Memory B cell (primary cell): Measurements from ENCODE around the gene GALNT14.
A peak's percentile ranks its signal among the peaks of the same experiment; 100 is the strongest.

ENCODE experiments used
- ATAC-seq: fragments of 150-1000 bp; cut with Tn5 transposase; 2 replicates; pipeline ENCODE4 v1.10.0; 2021; ENCODE audit warnings: low read depth, mild to moderate bottlenecking, moderate library complexity
- DNase-seq, 2 donors: peaks; one replicate each; pipeline ENCODE4 v3.0.0; 2022; ENCODE audit warnings: low spot score in 2 of 2
- H3K27ac Mint-ChIP-seq: one replicate; pipeline ENCODE4 v1.8.0; 2022; ENCODE audit warnings: mild to moderate bottlenecking, moderate library complexity, mixed read lengths
- H3K27me3 Mint-ChIP-seq: one replicate; pipeline ENCODE4 v1.8.0; 2022; ENCODE audit warnings: mixed read lengths
- H3K36me3 Mint-ChIP-seq: one replicate; pipeline ENCODE4 v1.8.0; 2022; ENCODE audit warnings: mild to moderate bottlenecking, mixed read lengths
- H3K4me1 Mint-ChIP-seq: one replicate; pipeline ENCODE4 v1.8.0; 2022; ENCODE audit warnings: mixed read lengths
- H3K4me3 Mint-ChIP-seq: one replicate; pipeline ENCODE4 v1.8.0; 2022; ENCODE audit warnings: mild to moderate bottlenecking, moderate library complexity, mixed read lengths
- H3K9me3 Mint-ChIP-seq: one replicate; pipeline ENCODE4 v1.8.0; 2022; ENCODE audit warnings: mixed read lengths

The GALNT14 gene

DNA sequence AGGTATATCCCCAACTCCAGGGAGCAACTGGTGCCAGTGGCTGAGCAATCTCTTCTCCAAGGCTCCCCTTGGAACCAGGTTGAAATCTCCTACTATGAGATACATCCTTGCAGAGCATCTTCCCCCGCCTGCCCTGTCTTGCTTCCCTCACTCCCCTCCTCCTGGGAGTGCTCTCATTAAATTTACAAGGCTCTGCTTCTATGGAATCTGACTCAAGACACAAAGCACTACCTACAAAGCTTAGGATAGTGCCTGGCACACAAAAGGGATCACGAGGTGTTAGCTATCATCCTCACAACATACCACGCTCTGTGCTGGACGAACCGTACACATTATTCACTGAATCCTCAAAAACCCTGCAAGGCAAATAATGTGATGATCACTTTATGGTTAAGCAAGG, 121.6 kb downstream of the GALNT14 start:
- no peak for ATAC-seq
- Mint-ChIP-seq H3K27ac (no peak overlapping the region), H3K4me1 (peaks cover 8% of the 10 kb centered on the region), H3K36me3 (no peaks in the 10 kb centered on the region), H3K4me3 (no peak overlapping the region), H3K27me3 (no peaks in the 10 kb centered on the region), H3K9me3 (no peaks in the 10 kb centered on the region)
- DNase-seq = no peak

DNA sequence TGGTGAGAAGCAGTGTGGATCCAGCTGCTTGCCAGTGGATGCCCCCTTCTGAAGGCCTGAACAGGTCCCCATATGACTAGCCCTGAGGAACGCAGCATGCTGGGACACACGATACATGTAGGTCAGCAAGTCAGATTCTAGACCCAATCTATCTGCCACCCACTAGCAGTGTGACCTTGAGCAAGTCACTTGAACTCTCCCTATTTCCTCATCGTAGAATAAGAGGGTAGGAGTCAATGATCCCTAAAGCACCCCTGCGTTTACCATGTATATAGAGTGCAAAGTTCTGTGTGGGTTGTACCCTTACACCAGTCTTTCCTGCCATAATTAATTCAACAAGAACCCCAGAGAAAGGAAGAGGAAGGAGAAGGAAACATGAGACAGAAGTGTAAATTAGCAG, 123.7 kb downstream of the GALNT14 start:
- Mint-ChIP-seq H3K27me3 (peaks cover 6% of the 10 kb centered on the region), H3K4me3 (no peak overlapping the region), H3K9me3 (no peaks in the 10 kb centered on the region), H3K4me1 (peaks cover 8% of the 10 kb centered on the region), H3K27ac (no peak overlapping the region), H3K36me3 (no peaks in the 10 kb centered on the region)
- ATAC-seq = no peak
- no peak for DNase-seq

DNA sequence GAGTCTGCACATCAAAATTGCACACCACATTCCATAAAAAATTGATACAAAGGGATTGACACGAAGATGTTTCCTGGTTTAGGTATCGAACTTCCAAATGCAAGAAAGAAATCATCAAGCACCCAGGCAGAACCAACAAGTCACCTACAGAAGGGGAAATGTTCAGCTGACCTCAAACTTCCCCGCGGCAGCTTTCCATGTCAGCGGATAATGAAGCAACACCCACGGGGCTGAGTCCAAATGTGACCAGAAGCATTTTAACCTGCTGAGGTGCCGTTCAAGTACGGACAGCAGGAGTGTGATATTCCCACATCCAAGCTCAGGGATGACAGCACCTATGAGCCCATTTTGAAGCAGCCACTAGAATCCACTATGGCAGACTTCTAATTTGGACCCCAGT, 124.9 kb downstream of the GALNT14 start:
- Mint-ChIP-seq H3K27me3 (peaks cover 6% of the 10 kb centered on the region), H3K36me3 (no peaks in the 10 kb centered on the region)
- DNase-seq = no peak

GRCh38 chr2:31012406-31012805, 125.8 kb downstream of the GALNT14 start:
- Mint-ChIP-seq H3K4me3 (no peak overlapping the region), H3K36me3 (no peaks in the 10 kb centered on the region), H3K4me1 (peaks cover 4% of the 10 kb centered on the region), H3K9me3 (no peaks in the 10 kb centered on the region), H3K27ac (no peak overlapping the region), H3K27me3 (peaks cover 6% of the 10 kb centered on the region)
- ATAC-seq (no peak), DNase-seq (no peak)

More for the DNA sequence above, 124.9 kb downstream of the GALNT14 start:
- Mint-ChIP-seq H3K4me1 (peaks cover 6% of the 10 kb centered on the region), H3K9me3 (no peaks in the 10 kb centered on the region), H3K27ac (no peak overlapping the region), H3K4me3 (no peak overlapping the region)
- no peak for ATAC-seq

- no peaks in the 10 kb centered on the region for H3K36me3 Mint-ChIP-seq
- DNase-seq (no peak), ATAC-seq (no peak)
- H3K9me3 Mint-ChIP-seq = no peaks in the 10 kb centered on the region
- H3K4me3 Mint-ChIP-seq = no peak overlapping the region
- H3K27me3 Mint-ChIP-seq = peaks cover 6% of the 10 kb centered on the region
- no peak overlapping the region for H3K27ac Mint-ChIP-seq
- H3K4me1 Mint-ChIP-seq = peaks cover 4% of the 10 kb centered on the region
Observed at GRCh38 chr2:31011587-31011986, 126.7 kb downstream of the GALNT14 start.

GRCh38 chr2:31008561-31009114, 129.6 kb downstream of the GALNT14 start:
- Mint-ChIP-seq H3K9me3 (no peaks in the 10 kb centered on the region), H3K4me3 (no peak overlapping the region), H3K27me3 (peaks cover 6% of the 10 kb centered on the region), H3K4me1 (peaks cover 4% of the 10 kb centered on the region), H3K27ac (no peak overlapping the region), H3K36me3 (no peaks in the 10 kb centered on the region)
- ATAC-seq (no peak), DNase-seq (no peak)

GRCh38 chr2:31004257-31004656, 134.0 kb downstream of the GALNT14 start:
- ATAC-seq = no peak
- peak overlapping the region; percentile 83 for H3K27ac Mint-ChIP-seq
- no peak overlapping the region for H3K4me3 Mint-ChIP-seq
- H3K9me3 Mint-ChIP-seq = no peaks in the 10 kb centered on the region
- no peaks in the 10 kb centered on the region for H3K4me1 Mint-ChIP-seq
- no peak for DNase-seq
- no peaks in the 10 kb centered on the region for H3K27me3 Mint-ChIP-seq
- H3K36me3 Mint-ChIP-seq = no peaks in the 10 kb centered on the region

DNA sequence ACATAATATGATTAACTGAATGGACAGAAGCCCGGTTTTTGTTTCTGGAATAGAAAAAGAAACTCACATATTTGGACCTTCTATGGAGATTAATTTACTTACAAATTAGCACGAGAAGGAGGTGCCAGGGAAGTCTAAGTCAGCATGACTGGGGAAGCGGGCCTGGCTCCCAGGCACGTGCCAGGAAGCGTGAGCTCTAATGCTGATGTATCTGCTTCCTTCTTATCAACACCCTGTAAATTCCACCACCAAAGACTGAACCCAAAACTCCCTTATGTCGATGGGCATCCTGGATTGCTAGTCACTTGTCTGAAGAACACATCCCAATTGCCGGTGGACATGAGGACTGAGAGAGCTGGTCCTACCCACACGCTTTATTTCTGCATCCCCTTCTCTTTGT, 134.5 kb downstream of the GALNT14 start:
- no peaks in the 10 kb centered on the region for H3K27me3 Mint-ChIP-seq
- no peaks in the 10 kb centered on the region for H3K36me3 Mint-ChIP-seq
- H3K9me3 Mint-ChIP-seq = no peaks in the 10 kb centered on the region
- no peak for ATAC-seq
- H3K4me3 Mint-ChIP-seq = no peak overlapping the region
- peak overlapping the region; percentile 83 for H3K27ac Mint-ChIP-seq
- no peaks in the 10 kb centered on the region for H3K4me1 Mint-ChIP-seq
- DNase-seq = no peak

DNA sequence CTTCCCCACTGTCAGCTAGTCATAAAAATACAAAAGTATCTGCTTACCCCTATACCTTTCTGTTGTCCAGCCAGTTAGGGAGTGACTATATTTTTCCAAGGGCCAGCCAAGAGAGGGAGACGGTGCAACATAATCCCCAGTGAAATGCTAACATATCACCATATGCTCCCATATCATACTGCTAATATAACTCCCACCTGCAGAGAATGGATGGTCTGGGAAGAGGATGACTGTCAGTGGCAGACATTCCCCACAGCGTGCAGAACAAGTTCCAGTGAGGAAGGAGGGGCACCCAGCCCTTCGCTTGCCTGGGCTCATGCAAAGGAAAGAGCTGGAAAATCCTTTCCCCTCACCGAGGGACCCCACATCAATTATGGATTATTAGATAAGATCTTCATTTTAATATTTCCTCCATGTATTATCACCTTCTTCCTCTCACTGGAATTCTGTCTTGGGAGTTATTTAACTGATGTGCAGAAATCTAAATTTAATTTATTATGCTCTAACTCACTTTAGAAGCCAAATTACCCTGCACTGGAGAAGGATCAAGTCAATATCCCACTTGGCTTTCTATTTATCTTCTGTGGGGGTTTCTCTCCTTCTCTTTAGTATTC, 135.6 kb downstream of the GALNT14 start:
- H3K27ac Mint-ChIP-seq = no peak overlapping the region
- no peaks in the 10 kb centered on the region for H3K36me3 Mint-ChIP-seq
- H3K4me1 Mint-ChIP-seq = no peaks in the 10 kb centered on the region
- H3K27me3 Mint-ChIP-seq = no peaks in the 10 kb centered on the region
- no peak overlapping the region for H3K4me3 Mint-ChIP-seq
- no peak for DNase-seq
- H3K9me3 Mint-ChIP-seq = no peaks in the 10 kb centered on the region
- no peak for ATAC-seq

- H3K27ac Mint-ChIP-seq = no peak overlapping the region
- DNase-seq (no peak), ATAC-seq (no peak)
- H3K27me3 Mint-ChIP-seq = no peaks in the 10 kb centered on the region
- no peak overlapping the region for H3K4me3 Mint-ChIP-seq
- no peaks in the 10 kb centered on the region for H3K4me1 Mint-ChIP-seq
- no peaks in the 10 kb centered on the region for H3K9me3 Mint-ChIP-seq
- H3K36me3 Mint-ChIP-seq = no peaks in the 10 kb centered on the region
Observed at GRCh38 chr2:31000970-31001369, 137.3 kb downstream of the GALNT14 start.

DNA sequence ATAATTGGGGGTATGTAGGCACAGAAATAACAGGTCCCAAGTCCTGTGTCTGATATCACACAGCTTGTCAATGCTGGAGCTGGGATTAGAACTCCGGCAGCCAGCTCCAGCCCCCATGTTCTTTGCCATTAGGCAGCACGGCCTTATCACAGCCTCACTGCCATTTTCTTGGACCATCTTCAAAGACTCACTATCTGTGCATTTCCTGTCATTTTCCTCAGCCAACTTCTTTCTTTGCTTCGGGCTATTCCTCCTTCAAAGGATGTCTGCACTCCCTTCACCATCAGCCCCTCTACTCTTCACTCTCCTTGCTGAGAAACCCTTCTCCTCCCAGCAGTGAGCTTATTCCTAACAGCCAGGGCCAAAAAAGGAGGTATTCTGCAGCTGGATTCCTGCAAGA, 139.6 kb downstream of the GALNT14 start:
- no peaks in the 10 kb centered on the region for H3K27me3 Mint-ChIP-seq
- no peaks in the 10 kb centered on the region for H3K36me3 Mint-ChIP-seq
- no peaks in the 10 kb centered on the region for H3K4me1 Mint-ChIP-seq
- no peak overlapping the region for H3K27ac Mint-ChIP-seq
- DNase-seq (no peak), ATAC-seq (no peak)
- no peak overlapping the region for H3K4me3 Mint-ChIP-seq
- no peaks in the 10 kb centered on the region for H3K9me3 Mint-ChIP-seq

DNA sequence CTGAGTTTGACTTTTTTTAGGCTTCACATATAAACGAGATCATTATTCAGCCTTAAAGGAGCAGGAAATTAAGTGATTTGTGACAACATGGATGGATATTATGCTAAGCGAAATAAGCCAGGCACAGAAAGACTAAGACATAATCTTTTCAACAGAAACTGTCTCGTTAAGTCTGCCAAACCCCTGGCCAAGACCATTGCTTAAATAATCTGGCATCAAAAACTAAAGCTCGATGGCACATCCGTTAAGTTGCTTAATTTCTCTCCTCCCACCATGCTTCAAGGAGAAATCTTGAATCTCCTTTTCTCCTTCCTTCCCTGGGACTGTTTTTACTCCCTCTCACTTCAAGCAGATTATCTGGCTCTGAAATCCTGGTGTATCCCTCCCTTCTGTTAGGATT, 140.3 kb downstream of the GALNT14 start:
- Mint-ChIP-seq H3K27ac (no peak overlapping the region), H3K9me3 (no peaks in the 10 kb centered on the region), H3K4me3 (no peak overlapping the region), H3K27me3 (no peaks in the 10 kb centered on the region), H3K36me3 (no peaks in the 10 kb centered on the region), H3K4me1 (no peaks in the 10 kb centered on the region)
- ATAC-seq = no peak
- DNase-seq = no peak

GRCh38 chr2:30994227-30995056, 143.8 kb downstream of the GALNT14 start:
- no peak overlapping the region for H3K4me3 Mint-ChIP-seq
- no peaks in the 10 kb centered on the region for H3K4me1 Mint-ChIP-seq
- DNase-seq = no peak
- no peak overlapping the region for H3K27ac Mint-ChIP-seq
- ATAC-seq = no peak
- no peaks in the 10 kb centered on the region for H3K9me3 Mint-ChIP-seq
- H3K36me3 Mint-ChIP-seq = no peaks in the 10 kb centered on the region
- no peaks in the 10 kb centered on the region for H3K27me3 Mint-ChIP-seq

DNA sequence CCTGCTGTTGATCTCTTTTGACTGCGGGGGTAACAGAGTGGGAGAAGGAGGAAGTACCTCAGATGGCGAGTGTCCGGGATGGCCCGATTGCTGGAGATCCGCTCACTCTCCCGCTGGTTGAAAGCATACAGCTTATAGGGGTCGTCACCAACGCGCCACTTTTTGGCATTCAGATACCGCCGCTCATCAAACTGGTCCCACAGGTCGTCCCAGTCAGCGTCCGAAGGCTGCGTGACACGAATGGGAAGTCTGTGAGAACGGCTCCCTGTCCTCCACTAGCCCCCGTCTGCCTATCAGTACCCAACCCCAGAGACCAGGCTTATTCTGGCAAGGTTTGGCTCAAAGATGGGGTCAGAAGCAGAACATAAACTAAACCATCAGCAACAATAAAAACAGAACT, 145.5 kb downstream of the GALNT14 start:
- Mint-ChIP-seq H3K27ac (no peak overlapping the region), H3K9me3 (no peaks in the 10 kb centered on the region), H3K27me3 (no peaks in the 10 kb centered on the region), H3K4me1 (no peaks in the 10 kb centered on the region), H3K4me3 (no peak overlapping the region), H3K36me3 (no peaks in the 10 kb centered on the region)
- DNase-seq (no peak), ATAC-seq (no peak)
